ENCODE results near the gene LTBP1.

Gene LTBP1

GRCh38 chr2:32931519-32931918 lies 15.2 kb upstream of the LTBP1 start:
- no peak for DNase-seq (ENCODE audit: low read depth in 1 of 2, low spot score in 1 of 2)

- DNase-seq (ENCODE audit: low read depth in 1 of 2, low spot score in 1 of 2): no peak
These were observed 14.6 kb upstream of the LTBP1 start for GRCh38 chr2:32931945-32932709.

GRCh38 chr2:32932825-32933755 lies 13.7 kb upstream of the LTBP1 start:
- no peak for DNase-seq (ENCODE audit: low read depth in 1 of 2, low spot score in 1 of 2)

GRCh38 chr2:32933756-32934095 lies 13.0 kb upstream of the LTBP1 start:
- no peak for DNase-seq (ENCODE audit: low read depth in 1 of 2, low spot score in 1 of 2)

GRCh38 chr2:32937602-32938448 lies 8.9 kb upstream of the LTBP1 start:
- DNase-seq (ENCODE audit: low read depth in 1 of 2, low spot score in 1 of 2): no peak

GRCh38 chr2:32938934-32939333 lies 7.8 kb upstream of the LTBP1 start:
- DNase-seq (ENCODE audit: low read depth in 1 of 2, low spot score in 1 of 2): no peak

- DNase-seq (ENCODE audit: low read depth in 1 of 2, low spot score in 1 of 2): no peak
These were observed 6.3 kb upstream of the LTBP1 start for GRCh38 chr2:32940316-32940997.

GRCh38 chr2:32941944-32942690 lies 4.6 kb upstream of the LTBP1 start:
- DNase-seq (ENCODE audit: low read depth in 1 of 2, low spot score in 1 of 2): no peak

- DNase-seq (ENCODE audit: low read depth in 1 of 2, low spot score in 1 of 2): no peak
These were observed 3.8 kb upstream of the LTBP1 start for GRCh38 chr2:32942793-32943485.

- DNase-seq (ENCODE audit: low read depth in 1 of 2, low spot score in 1 of 2): no peak
These were observed 1.5 kb upstream of the LTBP1 start for GRCh38 chr2:32945286-32945685.

GRCh38 chr2:32947076-32947483 lies 327 bp downstream of the LTBP1 start:
- no peak for DNase-seq (ENCODE audit: low read depth in 1 of 2, low spot score in 1 of 2)

GRCh38 chr2:32947484-32948143 lies 861 bp downstream of the LTBP1 start:
- peak in 1 of 2 donors; percentile 6 for DNase-seq (ENCODE audit: low read depth in 1 of 2, low spot score in 1 of 2)

- no peak for DNase-seq (ENCODE audit: low read depth in 1 of 2, low spot score in 1 of 2)
These were observed 1.5 kb downstream of the LTBP1 start for GRCh38 chr2:32948266-32948665.

GRCh38 chr2:32949260-32949659 lies 2.5 kb downstream of the LTBP1 start:
- no peak for DNase-seq (ENCODE audit: low read depth in 1 of 2, low spot score in 1 of 2)

- no peak for DNase-seq (ENCODE audit: low read depth in 1 of 2, low spot score in 1 of 2)
These were observed 4.9 kb downstream of the LTBP1 start for GRCh38 chr2:32951672-32952071.

- no peak for DNase-seq (ENCODE audit: low read depth in 1 of 2, low spot score in 1 of 2)
These were observed 6.2 kb downstream of the LTBP1 start for GRCh38 chr2:32952761-32953476.

- no peak for DNase-seq (ENCODE audit: low read depth in 1 of 2, low spot score in 1 of 2)
These were observed 7.5 kb downstream of the LTBP1 start for GRCh38 chr2:32954206-32954605.

- DNase-seq (ENCODE audit: low read depth in 1 of 2, low spot score in 1 of 2): no peak
These were observed 12.1 kb downstream of the LTBP1 start for GRCh38 chr2:32958821-32959220.
